T1000 (cell line): Measurements from ENCODE around the gene HPCAL1.

Source experiments
- DNase-seq: peaks from one replicate; lab custom pipeline; 2025; ENCODE audit warnings: mixed read lengths; lab: John Stamatoyannopoulos, UW

HPCAL1 gene

DNA sequence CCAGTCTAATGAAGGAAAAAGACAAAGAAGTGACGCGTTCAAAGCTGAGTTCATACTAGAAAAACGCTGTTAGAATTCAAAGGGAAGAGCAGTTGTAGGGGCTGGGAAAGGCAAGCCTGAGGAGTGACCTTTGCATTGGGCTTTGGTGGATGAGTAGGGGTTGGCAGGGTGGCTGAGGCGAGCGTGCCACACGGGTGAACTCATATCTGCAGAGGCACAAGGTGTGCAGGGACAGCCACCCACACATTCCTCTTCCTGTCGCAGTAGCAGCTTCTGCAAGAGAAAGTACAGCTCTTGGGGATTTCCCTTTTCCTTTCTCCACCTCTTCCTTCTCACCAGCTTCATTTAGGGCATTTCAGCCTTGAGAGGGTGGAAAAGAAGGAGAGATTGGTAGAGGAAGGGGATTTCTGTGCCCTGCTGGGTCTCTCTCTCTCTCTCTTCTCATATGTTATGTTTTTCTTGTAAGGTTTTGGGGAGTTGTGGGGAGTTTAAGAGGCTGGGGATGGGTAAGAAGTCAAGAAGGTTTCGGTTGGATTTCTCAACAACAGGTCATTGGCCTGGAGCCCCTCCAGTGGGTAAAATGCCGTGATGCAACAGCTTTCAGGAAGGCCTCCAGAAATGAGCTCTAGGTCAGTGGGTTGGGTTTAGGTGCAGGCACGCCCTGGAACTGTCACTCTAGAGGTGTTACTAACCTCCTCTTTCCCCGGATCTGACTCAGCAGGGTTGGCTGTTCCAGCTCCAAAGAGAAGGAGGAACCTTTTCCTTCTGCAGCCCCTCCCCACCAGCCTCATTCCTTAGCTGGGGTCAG, 105.3 kb downstream of the HPCAL1 start:
- peak; percentile 54 for DNase-seq

DNA sequence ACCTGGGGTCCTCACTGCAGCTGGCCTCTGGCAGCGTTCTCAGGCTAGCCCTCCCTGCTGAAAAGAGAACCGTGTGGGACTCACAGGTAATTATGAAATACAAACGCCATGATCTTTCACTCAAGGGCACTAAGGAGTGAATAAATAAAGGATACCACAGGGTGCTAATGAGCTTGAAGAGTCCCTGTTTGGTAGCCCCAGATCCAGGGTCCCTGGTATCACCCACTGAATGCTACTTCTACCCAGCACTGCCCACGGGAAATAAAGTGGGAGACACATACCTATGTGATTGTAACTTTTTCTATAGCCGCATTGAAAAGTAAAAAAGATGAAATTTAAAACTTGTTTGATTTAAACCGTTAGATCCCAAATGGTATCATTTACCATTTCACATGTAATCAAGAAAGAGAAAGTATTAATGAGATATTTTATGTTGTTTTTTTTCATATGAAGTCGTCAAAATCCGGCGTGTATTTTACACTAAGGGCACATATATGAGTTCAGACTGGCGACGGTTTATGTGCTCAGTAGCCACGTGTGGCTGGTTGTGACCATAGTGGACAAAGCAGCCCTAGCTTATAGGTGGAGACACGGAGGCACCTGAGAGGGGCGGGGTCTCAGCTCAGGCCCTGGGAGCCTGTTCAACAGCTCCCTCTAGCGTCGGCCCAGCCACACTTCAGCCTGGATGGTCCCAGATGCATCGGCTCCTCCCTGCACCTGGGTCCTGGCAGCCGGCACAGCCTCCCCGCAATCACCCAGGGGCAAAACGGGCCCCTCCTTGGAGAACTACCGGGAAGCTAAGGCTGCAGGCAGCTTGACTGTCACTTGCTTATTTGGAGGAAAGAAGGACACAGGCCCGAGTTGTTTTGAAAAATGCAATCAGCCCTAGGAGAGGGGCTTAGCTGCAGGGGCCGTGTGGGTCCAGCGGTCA, 106.2 kb downstream of the HPCAL1 start:
- peak; percentile 57 for DNase-seq

GRCh38 chr2:10410001-10410822, 107.5 kb downstream of the HPCAL1 start:
- no peak for DNase-seq

DNA sequence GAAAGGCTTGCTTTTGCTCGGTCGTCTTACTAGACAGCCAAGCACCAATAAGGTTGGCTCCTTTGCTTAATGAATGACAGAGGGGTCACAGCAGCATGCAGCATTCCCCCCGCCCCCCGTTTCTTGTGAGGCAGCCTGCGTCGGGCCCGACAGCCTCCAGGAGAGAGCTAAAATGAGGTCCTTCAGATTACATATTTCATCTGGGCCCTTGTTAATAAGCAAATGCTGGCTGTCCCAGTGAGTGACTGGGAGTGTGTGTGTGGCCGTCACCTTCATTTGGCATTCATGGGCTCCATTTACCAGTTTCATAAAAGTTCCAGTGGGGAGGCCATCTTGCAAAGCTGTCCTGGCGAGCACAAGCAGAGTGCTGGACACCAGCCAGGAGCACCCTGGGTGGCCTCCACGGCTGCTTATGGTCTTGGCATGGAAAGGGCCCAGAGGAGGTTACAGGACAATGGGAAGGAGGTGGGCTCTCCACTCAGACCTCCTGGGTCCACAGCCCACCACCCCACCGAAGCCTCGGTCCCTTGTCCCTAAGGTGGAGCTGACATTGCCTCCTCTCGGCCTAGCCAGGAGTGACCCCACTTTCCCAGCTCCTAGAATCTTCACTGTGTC, 108.2 kb downstream of the HPCAL1 start:
- DNase-seq = no peak

- DNase-seq = no peak
Measured at GRCh38 chr2:10411557-10411956, 108.9 kb downstream of the HPCAL1 start.

- no peak for DNase-seq
Measured at GRCh38 chr2:10412380-10412779, 109.7 kb downstream of the HPCAL1 start.

DNA sequence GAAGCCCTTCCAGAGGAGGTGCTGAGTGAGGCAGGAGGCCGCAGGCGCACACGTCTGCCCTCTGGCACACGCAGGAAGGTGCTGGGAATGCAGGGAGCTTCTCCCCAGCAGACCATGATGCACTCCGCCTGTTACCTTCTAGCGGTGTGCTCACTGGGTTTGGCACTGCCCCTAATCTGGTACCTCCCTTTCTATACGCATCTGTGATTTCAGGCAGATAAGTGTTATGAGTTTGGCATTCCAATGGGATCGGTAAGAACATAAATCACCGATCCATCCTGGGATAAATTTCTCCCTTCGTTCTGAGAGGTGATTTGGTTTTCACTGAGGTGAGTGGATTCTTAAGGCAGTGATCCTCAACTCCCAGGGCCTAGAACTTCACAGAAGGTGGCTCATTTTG, 110.8 kb downstream of the HPCAL1 start:
- no peak for DNase-seq

- peak; percentile 22 for DNase-seq
Measured at GRCh38 chr2:10413991-10414451, 111.3 kb downstream of the HPCAL1 start.

DNA sequence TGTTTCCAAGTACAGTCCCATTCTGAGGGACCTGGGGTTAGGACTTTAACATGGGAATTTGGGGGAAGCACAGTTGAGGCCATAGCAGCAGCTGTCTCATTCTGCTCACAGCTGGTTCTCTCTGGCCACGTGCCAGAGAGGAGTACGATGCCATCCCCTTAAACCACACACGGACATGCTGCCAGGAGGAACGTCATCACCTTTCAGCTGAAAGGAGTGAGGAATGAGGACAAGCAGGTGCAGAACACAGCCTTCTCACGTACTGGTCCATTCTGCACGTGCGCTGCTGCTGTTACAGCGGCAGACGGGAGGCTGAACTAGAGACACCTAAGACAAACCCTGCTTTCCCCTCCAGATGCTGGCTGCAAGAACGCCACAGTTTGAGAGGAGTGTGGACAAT, 111.9 kb downstream of the HPCAL1 start:
- no peak for DNase-seq

- no peak for DNase-seq
Measured at GRCh38 chr2:10415048-10415447, 112.3 kb downstream of the HPCAL1 start.

DNA sequence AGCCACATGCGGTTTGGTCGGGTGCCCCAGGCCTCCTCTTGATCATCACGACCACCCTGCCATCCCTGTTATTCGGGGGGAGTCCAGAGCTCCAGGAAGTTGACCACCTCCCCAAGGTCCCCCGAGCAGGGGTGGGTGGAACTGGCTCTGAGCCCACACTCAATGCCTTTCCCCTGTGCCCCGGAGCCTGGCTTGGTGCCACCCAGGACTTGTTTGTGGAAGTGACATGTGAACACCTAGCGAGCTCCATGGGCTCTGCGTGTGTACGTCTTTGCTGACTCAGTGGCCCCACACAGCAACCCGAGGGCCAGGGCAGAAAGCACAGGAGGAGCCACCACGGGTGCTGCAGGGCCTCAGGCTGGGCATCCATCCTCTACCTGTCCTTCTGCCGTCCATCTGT, 112.9 kb downstream of the HPCAL1 start:
- no peak for DNase-seq

DNA sequence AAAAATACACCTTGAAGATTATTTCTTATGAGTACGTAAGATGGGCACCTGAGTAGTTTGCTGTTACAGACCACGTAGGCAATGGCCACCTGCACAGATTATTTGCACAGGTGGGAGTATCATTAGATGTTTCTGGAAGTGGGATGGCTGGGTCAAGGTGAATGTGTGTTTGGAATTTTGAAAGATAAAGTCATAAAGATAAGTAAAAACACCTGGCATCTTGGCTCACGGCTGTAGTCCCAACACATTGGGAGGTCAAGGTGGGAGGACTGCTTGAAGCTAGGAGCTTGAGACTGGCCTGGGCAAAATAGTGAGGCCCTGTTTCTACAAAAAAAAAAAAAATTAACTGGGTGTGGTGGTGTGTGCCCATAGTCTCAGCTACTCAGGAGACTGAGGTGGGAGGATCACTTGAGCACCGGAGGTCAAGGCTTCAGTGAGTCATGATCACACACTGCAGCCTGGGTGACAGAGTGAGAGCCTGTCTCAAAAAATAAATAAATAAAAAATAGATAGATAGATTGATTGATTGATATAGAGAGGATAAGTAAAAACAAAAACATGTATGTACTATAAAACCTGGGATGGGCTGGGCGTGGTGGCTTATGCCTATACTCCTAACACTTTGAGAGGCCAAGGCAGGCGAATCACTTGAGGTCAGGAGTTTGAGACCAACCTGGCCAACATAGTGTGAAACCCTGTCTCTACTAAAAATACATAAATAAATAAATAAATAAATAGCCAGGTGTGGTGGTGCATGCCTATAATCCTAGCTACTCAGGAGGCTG, 115.0 kb downstream of the HPCAL1 start:
- DNase-seq = no peak

GRCh38 chr2:10419553-10420257, 117.0 kb downstream of the HPCAL1 start:
- no peak for DNase-seq

GRCh38 chr2:10422251-10422650, 119.5 kb downstream of the HPCAL1 start:
- no peak for DNase-seq

GRCh38 chr2:10422732-10423399, 120.2 kb downstream of the HPCAL1 start:
- DNase-seq = no peak

- no peak for DNase-seq
Measured at GRCh38 chr2:10423400-10423774, 120.7 kb downstream of the HPCAL1 start.

DNA sequence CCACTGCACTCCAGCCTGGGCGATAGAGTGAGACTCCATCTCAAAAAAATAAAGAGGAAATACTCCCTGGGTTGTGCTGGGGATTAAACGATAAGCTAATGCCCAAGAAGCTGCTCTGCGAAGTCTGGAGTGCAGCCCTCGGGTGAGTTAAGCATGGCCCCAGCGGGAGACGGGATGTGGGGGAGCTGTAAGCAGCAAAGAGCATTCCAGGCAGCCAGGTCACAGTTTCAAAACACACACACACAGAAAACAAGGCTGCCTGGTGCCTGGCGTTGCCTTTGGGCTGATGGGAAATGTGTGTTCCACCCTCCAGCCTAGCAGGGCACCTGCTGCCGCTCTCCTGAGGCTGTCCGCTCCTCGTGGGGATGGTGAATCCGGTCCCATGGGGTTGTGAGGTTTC, 121.3 kb downstream of the HPCAL1 start:
- peak; percentile 57 for DNase-seq

DNA sequence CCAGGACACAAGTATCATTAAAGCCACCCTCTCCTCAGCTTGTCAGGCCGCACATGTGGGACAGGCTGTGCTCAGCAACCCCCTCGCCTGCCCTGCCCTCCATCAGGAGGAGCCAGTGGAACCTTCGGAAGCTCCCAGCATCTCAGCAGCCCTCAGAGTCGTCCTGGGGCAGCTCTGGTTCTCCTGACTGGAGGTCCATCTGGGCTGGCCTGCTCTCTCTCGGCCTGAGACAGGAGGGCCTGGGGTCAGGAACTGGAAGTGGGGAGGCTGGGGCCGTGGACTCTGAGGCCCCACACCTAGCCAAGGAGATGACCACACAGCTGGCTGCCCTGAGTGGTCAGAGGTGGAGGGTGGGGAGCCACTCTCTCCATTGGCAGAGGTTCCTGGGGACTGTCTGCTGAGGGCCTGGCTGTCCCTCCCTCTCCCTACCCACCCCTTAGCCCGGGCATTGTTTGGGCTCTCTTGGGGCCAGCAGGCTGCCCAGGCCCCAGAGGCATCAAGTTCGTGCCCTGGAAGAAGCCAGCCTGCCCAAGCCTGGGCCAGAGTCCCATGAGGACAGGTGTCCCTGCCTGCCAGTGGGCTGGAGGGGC, 122.3 kb downstream of the HPCAL1 start:
- no peak for DNase-seq

GRCh38 chr2:10425699-10426098, 123.0 kb downstream of the HPCAL1 start:
- DNase-seq = no peak
